Hematopoietic multipotent progenitor cell treated with erythropoietin and hydrocortisone succinate and interleukin-3 and kit ligand, for 6 days (in vitro differentiated cells): Measurements from ENCODE around the gene MYF6.
"Not testable (repeated sequence)": the region's sequence is repeated elsewhere in the genome, so short reads cannot be mapped to it uniquely, and the experiment has no call there.

ENCODE experiments used
- DNase-seq: peaks from one replicate; pipeline ENCODE4 v3.0.0-alpha.2; 2015

MYF6 gene

DNA sequence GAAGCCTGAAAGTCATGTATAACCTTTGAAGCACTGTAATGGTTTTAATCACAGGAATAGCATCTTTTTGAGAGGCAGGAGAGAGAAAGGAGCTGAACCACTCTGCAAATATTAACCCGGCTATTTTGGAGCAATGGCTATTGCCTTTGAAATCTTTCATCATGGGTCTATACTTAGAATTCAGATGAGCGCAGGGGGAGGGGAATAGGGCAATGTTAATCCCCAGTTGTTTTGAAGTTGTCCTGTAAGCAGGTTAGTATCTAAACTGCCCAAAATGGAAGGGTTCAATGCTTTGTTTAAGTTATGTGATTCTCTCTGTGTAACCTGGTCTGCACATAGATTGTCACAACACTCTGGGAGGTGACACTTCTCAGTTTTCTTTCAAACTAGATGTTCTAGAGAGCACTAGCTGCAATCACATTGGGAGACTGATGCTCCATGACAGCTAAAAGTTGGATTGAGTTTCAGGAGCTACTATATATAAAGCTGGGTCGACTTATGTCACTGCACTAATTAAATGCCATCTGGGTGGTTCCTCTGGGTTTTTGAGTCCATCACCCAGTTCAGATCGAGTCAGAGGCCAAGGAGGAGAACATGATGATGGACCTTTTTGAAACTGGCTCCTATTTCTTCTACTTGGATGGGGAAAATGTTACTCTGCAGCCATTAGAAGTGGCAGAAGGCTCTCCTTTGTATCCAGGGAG, at the start of gene MYF6:
MYF6 (plus strand) TSS at position 509 of the 704 bp plus-strand sequence; CDS start at position 595, 86 bp downstream.
- no peak for DNase-seq

- no peak for DNase-seq
These were observed 47.8 kb upstream of the MYF6 start for GRCh38 chr12:80659512-80660063.

GRCh38 chr12:80662586-80662985, 44.8 kb upstream of the MYF6 start:
- DNase-seq, result no peak

DNA sequence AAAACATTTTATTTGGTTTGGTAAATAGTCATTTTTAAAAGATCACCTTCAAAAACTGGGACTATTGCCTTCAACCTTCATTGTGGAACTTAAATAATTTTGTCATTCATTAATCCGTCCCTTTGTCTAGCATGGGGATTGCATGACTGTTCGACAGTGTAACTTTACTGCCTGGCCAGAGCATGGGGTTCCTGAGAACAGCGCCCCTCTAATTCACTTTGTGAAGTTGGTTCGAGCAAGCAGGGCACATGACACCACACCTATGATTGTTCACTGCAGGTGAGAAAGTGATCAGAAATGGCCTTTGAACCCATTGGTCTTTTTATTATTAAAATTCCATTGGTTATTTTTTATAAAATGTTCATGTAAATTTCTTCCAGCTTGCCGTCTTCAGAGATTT, 37.2 kb upstream of the MYF6 start:
- no peak for DNase-seq

DNA sequence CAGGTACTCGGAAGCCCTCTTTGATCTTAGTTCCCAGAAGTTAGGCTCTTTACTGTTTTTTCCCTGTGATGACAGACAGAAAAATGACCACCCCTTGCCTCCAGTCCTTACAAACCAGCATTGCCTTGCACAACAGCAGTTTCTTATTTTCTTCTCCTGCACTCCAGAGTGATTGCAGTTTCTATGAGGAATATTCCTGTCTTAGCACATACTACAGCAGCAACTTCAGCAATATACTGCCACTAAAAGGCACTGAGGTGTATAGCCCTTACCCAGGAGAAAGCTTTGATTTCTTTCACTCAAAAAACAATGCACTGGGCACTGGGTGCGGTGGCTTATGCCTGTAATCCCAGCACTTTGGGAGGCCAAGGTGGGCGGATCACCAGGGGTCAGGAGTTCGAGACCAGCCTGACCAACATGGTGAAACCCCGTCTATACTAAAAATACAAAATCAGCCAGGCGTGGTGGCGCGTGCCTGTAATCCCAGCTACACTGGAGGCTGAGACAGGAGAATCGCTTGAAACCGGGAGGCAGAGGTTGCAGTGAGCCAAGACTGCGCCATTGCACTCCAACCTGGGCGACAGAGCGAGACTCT, 31.3 kb upstream of the MYF6 start:
- not testable (repeated sequence) for DNase-seq

DNA sequence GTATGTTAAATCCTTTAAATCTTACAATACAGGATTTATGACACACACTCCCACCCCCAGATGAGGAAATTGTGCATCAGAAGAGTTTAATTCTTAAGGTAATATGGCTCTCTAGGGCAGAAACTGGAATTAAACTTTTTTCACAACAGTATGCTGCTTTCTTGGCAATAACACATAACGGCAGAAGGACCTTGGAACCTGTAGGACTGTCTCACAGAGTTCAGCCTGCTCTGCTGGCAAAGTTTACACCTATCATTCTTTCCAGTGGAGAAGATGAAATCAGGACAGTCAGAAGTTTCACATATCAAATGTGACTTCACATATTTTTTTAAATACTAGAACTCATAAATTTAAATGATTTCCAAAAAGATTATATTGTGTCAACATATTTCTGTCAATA, 30.6 kb upstream of the MYF6 start:
- no peak for DNase-seq

DNA sequence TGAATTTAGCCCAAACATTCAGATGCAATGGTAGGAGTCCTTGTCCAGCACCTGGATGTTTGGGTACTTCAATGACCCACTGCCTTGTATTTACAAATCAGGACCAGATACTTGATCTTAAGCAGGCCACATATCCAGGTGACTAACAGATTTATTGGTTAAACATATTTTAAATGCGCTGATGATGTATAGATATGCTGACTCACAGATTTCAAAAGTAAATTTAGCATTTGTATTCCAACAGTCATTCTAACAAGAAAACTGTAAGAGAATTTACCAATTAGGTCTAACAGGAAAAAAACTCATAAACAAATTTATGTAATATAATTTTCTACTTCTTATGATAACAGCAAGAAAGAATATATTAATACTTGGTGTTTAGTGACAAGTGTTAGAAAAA, 29.4 kb upstream of the MYF6 start:
- DNase-seq, result no peak

DNA sequence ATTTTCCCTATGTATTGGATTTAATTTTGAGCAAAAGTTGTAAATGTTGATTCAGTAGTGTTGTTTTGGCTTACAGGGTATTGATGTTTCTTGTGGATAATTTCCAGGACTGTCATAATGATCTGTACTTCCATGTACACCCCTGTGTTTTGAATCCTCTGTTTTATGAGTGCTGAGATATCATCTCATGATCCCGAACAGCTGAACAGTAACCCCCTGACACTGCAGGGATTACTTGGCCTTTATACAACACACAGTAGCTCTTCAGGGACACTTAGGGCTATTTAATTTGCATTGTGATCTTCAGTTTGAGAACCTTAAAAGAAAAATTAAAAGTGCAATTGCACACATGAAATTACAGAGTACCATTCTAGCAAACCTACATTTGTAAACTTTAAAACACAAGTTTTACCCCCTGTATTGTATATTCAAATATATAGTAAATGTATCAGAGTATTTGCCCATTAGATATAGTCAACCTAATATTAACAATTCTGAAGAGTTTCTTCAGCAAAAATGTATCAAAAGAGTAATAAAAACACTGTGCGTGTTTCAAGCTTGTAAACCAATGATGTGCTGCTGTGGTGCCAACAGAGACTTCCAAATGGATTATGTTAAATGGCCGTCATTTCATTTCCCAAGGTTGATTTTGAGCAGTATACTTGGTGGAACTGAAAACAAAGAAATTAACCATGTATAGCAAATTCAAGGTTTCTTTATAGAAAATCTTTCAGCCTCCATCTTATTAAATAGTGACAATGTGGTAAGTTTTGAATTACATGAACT, 27.9 kb upstream of the MYF6 start:
- no peak for DNase-seq

- no peak for DNase-seq
These were observed 26.1 kb upstream of the MYF6 start for GRCh38 chr12:80681287-80681686.

GRCh38 chr12:80681786-80682185, 25.6 kb upstream of the MYF6 start:
- no peak for DNase-seq

- DNase-seq, result no peak
These were observed 23.3 kb upstream of the MYF6 start for GRCh38 chr12:80684077-80684495.

- no peak for DNase-seq
These were observed 17.3 kb upstream of the MYF6 start for GRCh38 chr12:80690090-80690489.

DNA sequence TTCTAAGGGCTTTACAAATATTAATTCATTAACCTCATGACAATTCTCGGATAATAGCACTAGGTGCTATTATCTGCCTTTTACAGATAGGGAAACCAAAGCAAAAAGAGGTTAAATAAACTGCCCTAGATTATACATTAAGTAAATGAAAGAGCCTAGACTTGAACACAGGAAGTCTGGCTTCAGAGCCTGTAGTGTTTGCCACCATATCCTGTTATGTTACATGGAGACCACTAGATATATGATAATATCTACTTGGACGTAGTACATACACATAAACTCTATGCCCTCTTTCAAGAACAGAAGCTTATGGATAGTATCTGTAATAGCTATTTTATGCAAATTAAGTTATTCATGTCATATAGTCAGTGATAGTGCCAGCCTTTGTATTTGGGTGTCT, 16.9 kb upstream of the MYF6 start:
- no peak for DNase-seq

- DNase-seq, result no peak
These were observed 15.3 kb upstream of the MYF6 start for GRCh38 chr12:80692114-80692513.

- DNase-seq, result no peak
These were observed 10.1 kb upstream of the MYF6 start for GRCh38 chr12:80697270-80697887.

DNA sequence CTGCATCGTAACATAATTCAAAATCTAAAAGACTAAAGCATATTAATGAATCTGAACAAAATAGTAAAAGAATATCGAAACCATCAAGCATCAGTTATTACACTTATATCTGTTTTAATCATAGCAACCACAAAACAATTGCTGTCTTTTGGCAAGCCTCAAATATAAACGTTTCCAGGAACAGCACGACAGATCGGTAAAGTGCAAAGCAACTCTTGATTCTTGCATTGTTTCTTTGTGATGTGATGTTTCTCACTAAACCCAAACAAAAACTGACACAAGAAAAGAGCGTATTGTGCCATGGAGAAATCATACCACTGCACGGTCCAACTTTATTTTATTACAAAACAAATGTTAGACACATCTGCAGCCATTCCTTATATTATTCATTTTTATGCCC, 9.2 kb upstream of the MYF6 start:
- no peak for DNase-seq

- no peak for DNase-seq
These were observed 8.4 kb upstream of the MYF6 start for GRCh38 chr12:80698847-80699542.

GRCh38 chr12:80700327-80700726, 7.1 kb upstream of the MYF6 start:
- no peak for DNase-seq

DNA sequence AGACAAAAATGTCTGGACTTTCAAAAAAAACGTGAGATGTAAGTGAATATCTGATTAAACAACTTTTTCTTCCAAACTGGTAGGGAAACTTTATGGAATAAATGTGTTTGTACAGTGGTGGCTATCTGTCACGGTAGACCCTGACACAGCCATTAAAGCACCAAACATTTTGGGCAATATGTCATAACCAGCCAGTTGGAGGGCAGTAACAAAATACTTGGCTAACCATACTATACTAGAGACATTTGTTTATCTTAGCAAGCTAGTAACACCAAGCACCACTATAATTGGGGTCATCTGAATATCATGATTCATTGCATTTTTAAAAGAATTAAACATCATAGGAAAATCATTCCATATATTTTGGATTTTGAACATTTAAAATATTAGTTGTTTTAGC, 6.0 kb upstream of the MYF6 start:
- DNase-seq, result no peak

- DNase-seq, result no peak
These were observed 4.3 kb upstream of the MYF6 start for GRCh38 chr12:80702889-80703805.

DNA sequence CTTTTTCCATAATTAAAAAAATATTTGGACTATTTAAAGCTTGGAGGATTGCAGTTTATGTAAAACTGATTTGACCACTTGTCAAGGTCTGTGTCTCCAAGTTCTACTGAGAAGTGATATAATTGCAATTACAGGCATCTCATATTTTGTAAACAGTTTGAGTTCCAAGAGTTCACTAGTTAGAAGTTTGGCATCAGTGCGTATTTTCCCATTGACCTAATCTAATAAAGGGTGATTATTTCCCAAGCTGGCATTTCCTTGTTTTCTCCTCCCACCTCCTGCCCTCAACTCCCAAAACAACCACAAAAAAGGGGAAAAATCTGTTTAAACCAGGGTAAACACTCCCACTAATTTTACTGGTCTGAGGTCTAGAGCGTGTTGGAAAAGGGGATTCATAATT, 3.0 kb upstream of the MYF6 start:
- no peak for DNase-seq

DNA sequence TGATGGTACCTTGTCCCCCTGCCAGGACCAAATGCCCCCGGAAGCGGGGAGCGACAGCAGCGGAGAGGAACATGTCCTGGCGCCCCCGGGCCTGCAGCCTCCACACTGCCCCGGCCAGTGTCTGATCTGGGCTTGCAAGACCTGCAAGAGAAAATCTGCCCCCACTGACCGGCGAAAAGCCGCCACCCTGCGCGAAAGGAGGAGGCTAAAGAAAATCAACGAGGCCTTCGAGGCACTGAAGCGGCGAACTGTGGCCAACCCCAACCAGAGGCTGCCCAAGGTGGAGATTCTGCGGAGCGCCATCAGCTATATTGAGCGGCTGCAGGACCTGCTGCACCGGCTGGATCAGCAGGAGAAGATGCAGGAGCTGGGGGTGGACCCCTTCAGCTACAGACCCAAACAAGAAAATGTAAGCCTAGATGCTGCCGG, 410 bp downstream of the MYF6 start:
- no peak for DNase-seq
